ENCODE measurements around the gene ST7.
"Not testable (repeated sequence)": the region's sequence is repeated elsewhere in the genome, so short reads cannot be mapped to it uniquely, and the experiment has no call there.

ST7 gene, protein sequence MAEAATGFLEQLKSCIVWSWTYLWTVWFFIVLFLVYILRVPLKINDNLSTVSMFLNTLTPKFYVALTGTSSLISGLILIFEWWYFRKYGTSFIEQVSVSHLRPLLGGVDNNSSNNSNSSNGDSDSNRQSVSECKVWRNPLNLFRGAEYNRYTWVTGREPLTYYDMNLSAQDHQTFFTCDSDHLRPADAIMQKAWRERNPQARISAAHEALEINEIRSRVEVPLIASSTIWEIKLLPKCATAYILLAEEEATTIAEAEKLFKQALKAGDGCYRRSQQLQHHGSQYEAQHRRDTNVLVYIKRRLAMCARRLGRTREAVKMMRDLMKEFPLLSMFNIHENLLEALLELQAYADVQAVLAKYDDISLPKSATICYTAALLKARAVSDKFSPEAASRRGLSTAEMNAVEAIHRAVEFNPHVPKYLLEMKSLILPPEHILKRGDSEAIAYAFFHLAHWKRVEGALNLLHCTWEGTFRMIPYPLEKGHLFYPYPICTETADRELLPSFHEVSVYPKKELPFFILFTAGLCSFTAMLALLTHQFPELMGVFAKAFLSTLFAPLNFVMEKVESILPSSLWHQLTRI

DNA sequence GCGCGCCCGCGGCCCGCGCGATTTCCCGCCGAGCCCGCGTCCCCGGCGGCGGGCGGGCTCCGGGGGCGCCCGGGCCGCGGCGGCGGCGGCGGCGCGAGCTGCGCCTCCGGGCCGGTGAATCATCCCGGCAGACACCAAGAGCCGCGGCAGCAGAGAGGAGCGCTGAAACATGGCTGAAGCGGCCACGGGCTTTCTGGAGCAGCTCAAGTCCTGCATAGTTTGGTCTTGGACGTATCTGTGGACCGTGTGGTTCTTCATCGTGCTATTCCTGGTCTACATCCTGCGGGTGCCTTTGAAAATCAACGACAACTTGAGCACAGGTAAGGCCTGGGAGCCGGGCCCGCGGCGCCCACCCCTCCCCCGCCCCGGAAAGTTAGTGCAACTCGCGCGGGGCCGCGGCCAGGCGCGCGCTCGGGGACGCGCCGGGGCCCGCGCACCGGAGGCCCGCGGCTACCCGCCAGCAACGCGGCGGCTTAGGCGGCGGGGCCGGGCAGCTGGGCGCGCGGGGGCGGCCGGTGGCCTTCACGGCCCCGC lies at the start of gene ST7:
Gene ST7 (plus strand): TSS at position 130 of the 534 bp plus-strand sequence. CDS start 40 bp downstream, at position 170.
- DNase-seq (ENCODE audit: low read depth in 2 of 2, low spot score in 1 of 2) = peak; percentile 33 to 38

DNA sequence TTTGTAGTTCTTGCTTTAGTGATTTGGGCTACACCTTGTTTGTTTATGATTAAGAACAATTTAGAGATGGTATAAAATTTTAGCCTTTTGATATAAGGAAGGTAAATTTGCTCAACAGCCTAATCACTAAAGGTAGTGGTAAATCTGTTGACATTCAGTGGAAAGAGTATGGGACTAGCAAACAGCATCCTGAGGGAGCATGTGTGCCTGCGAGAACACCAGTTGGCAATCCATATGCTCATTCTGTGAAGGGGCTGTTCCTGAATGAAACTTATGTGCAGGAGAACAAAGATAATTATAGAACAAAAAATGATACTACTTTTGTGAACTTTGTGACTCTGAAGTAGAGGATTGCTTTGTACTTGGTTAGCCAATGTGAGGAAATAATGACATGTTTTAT lies 46.9 kb upstream of the ST7 start:
- no peak for DNase-seq (ENCODE audit: low read depth in 2 of 2, low spot score in 1 of 2)

DNA sequence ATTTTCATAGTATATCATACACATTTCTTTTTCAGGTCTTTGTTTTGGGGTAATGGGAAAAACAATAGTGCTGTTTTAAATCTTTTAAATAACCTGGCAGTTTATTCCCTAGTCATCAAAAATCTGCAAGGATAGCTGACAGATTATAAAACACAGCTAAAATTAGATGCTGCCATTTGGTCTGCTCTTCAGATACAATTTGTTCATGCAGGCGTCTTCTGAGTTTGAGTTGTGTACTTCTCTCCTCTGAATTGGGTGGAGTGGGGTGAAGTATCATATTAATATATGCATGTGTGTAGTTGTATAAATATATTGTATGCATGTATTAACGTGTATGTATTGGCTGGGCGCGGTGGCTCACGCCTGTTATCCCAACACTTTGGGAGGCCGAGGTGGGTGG lies 42.9 kb upstream of the ST7 start:
- DNase-seq (ENCODE audit: low read depth in 2 of 2, low spot score in 1 of 2) = no peak

DNA sequence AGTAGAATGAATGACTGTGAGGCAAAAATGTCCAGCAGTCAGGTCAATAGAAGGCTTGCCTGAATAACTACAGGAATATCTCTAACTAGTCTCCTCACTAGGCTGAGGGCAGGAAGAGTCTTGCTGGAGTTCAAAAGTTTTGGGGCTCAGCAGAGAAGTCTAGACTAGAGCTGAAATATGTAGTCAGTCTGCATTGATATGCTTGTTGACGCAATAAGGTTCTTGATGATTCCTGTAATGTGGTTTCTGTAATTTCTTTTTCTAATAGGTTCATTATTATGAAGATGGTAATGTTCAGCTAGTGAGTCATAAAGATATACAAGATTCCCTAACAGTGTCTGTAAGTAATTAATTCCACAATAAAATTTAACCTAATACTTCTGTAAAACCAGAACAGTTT lies 41.5 kb upstream of the ST7 start:
- no peak for DNase-seq (ENCODE audit: low read depth in 2 of 2, low spot score in 1 of 2)

DNA sequence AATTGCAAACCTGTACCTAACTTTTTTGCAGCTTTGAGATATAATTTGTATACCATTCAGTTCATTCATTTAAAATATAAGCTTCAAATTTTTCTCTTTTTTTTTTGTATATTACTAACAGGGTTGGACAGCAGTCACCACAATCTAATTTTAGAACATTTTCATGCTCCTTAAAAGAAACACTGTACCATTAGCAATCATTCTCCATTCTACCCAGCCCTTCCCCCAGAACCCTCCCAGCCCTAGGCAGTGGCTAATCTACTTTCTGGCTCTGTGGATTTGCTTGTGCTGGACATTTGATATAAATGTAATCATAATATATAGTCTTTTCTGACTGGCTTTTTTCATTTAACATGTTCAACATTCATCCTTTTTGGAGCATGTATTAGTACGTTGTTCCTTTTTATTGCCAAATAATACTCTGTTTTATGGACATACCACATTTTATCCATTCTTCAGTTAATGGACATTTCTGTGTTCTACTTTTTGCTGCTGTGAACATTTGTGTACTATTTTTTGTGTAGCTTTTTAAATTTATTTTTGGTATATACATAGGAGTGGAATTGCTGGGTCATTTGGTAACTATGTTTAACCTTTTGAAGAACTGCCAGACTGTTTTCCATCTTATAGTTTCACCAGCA lies 40.9 kb upstream of the ST7 start:
- no peak for DNase-seq (ENCODE audit: low read depth in 2 of 2, low spot score in 1 of 2)

DNA sequence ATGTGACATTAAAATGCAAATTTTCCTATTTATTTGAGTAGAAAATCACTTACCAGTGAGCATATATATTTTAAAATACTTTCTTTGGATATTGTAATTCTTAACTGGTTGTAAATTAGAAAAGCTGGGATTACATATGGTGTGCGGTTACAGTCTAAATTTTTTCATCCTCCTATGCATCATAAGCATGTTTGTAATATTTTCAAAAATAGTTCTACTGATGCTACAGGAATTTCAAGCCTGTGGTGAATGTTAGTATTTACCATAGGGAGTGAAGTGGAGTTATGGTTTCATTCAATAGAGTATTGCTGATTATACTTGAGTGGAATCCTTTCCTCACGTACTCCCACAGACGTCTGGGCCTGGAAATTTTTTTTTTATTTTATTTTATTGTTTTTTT lies 34.6 kb upstream of the ST7 start:
- DNase-seq (ENCODE audit: low read depth in 2 of 2, low spot score in 1 of 2) = no peak

DNA sequence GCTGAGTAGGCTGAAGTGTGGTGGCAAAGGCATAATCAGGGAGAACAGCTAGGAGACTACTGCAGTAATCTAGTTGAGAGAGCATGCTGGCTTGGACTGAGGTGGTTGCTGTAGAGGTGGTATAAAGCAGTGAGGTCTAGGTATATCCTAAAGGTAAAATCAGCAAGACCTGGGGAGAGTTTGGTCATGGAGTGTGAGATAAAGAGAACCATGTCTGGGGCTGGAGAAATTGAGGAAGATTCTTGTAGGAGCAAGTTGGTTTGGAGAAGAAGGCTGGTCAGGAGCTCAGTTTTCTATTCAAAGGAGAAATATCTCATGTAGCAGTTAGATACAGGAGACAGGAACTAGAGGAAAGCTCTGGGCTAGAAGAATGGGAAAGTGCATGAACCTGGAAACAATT lies 32.9 kb upstream of the ST7 start:
- DNase-seq (ENCODE audit: low read depth in 2 of 2, low spot score in 1 of 2) = no peak

DNA sequence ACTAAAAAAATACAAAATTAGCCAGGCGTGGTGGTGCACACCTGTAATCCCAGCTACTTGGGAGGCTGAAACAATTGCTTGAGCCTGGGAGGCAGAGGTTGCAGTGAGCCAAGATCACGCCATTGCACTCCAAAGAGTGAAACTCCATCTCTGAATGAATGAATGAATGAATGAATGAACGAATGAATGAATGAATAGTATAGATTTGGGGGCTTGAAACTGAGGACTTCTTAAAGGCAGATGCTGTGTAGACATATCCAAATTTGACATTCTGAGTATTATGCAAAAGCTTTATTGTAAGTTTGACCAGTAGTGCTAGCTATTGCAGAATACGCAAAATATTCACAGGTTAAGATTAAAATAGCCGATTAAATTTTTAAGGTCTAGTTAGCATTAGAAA lies 30.8 kb upstream of the ST7 start:
- no peak for DNase-seq (ENCODE audit: low read depth in 2 of 2, low spot score in 1 of 2)

DNA sequence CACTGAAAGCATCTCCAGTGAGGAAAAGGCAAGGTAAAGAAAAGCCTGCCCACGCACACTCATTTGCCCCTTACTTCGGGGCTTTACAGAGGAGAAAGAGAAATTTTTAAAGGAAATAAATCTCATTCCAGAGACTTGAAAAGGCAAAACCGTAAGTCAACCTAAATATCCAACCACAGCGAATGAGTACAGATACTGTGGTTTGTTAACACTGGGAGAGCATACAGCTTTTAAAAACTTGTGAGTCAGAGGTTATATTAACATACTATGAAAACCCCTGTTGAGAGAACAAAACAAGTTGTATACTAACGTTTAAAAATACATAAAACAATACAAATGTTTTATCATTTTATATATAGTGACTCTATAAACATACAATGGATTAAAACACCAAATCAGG lies 28.6 kb upstream of the ST7 start:
- DNase-seq (ENCODE audit: low read depth in 2 of 2, low spot score in 1 of 2) = no peak

DNA sequence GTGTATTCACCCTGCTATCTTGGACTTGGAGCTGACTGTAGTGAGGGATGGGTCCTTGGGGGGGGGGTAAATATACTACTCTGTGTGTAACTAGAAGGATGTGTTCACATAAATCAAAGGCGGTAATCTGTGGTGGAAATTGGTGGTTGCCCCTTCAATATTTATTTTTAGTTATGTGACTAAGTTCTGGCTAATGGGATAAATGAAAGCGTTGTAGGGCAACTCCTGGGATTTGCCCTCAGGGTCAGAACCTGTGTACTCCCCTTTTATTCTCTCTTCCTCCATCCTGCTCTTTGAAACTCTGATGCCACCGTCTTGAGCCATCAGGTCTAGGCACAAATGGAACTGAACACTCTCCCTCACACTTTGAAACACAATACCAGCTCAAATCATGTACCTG lies 24.3 kb upstream of the ST7 start:
- DNase-seq (ENCODE audit: low read depth in 2 of 2, low spot score in 1 of 2) = no peak

DNA sequence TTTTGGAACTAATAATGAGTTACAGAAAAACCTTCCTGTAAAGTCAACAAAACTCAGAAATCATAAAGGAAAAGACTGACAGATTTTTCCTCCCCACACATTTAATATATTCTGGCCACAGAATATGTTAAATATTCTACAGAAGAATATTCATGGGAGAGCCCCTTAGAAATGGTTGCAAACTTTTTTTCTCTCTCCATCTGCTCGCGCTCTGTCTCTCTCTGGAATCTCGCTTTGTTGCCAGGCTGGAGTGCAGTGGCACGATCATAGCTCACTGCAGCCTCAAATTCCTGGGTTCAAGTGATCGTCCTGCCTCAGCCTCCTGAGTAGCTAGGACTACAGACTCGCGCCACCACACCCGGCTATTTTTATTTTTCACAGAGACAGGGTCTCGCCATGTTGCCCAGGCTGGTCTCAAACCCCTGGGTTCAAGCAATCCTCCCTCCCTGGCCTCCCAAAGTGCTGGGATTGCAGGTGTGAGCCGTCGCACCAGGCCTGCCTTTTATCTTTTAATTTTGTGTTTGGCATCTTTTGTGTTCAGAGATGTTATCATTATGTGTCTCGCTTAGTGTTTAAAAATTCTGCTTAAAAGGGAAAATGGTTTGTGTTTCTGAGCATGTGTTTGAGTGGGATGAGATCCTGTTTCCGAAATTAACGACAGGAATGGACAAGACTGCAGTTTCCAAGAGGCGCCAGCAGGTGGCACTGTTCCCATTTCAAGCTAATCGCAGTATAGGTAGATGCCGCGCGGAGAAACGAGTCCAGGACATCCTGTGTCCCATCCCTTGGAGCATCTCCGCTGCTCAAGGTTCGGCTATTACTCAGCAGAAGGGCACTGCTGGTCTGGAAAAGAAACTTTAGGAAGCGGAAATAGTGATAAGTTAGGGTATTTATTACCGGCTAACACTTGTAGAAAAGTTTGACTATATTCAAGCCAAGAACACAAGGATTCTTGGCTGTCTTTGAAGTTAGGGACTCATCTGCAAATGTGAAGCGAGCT lies 23.1 kb upstream of the ST7 start:
- peak; percentile 50 to 59 for DNase-seq (ENCODE audit: low read depth in 2 of 2, low spot score in 1 of 2)

DNA sequence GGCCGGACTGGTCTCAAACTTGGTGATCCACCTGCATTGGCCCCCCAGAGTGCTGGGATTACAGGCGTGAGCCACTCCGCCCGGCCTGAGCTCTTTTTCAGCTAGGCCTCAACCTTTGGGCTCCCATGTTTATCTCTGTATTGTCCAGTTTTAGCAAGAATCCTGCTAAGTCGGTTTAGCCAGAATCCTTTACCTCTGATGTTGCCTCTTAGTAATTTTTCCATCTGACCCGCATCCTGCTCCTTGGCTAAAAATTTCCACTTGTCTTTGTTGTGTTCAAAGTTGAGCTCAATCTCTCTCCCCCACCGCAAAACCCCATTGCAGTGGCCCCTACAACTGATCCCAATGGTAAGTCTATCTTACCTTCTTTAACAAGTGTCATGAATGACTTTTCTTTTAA lies 20.7 kb upstream of the ST7 start:
- DNase-seq (ENCODE audit: low read depth in 2 of 2, low spot score in 1 of 2) = no peak

DNA sequence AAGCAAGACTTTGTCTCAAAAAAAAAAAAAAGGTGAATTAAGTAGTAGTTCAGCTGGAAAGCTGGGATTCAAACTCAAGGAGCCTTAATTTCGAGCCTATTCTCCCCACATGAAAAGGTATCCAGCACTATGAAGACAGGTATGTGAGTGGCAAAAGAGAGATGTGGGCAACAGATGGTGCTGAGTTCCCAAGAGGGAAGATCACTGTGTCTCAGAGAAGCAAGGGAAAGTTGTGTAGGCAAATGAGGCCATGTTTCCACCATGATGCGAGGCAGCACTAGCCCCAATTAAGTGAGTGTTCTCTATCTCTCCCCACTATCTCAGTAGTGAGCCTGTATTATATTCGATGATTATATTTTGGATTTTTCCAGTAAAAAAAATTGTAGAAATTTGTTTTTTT lies 19.8 kb upstream of the ST7 start:
- no peak for DNase-seq (ENCODE audit: low read depth in 2 of 2, low spot score in 1 of 2)

DNA sequence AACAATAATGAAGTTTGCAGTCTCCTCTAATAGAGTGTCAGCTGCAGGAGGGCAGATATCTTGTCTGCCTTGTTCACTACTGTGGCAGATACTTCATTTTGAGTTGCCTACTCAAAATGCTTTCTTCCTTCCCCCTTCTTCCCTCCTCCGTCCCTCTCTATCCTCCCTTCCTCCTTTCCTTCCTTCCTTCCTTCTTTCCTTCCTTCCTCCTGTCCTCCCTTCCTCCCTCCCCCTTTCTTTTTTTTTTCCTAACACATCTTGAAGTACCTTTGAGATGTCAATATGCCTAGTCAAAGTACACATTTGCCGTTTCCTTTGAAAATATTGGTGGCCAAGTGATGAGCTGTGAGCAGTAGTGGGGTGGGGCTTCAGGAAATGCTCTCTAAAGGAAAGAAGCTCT lies 18.7 kb upstream of the ST7 start:
- no peak for DNase-seq (ENCODE audit: low read depth in 2 of 2, low spot score in 1 of 2)

DNA sequence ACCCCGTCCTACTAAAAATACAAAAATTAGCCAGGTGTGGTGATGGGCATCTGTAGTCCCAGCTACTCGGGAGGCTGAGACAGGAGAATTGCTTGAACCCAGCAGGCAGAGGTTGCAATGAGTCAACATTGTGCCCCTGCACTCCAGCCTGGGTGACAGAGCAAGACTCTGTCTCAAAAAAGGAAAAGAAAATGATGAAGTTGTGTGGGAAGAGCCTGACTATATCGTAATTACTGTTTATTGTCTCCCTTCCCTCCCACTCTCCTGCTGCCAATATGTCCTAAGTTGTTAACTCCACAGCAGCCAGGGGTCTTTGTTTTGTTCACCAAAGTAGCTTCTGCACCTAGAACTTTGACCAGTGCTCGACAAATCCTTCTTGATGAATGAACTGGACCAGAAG lies 16.5 kb upstream of the ST7 start:
- DNase-seq (ENCODE audit: low read depth in 2 of 2, low spot score in 1 of 2) = not testable (repeated sequence)

DNA sequence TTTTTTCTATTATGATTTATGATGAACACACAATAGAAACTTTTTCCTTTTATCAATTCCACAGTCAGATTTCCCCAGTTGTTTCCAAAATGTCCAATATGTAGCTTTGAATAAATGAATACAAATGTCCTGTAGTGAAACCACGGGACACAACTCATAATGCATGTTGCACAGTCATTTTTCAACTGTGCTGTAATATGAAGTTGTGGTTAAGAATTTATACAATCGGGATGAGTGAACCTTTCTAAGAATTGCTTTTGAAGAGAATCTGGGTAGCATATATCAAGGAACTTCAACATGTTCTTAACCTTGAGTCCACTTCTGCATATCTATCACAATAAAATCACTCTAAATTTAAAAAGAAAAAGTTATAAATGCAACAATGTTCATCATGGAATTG lies 14.6 kb upstream of the ST7 start:
- DNase-seq (ENCODE audit: low read depth in 2 of 2, low spot score in 1 of 2) = no peak

DNA sequence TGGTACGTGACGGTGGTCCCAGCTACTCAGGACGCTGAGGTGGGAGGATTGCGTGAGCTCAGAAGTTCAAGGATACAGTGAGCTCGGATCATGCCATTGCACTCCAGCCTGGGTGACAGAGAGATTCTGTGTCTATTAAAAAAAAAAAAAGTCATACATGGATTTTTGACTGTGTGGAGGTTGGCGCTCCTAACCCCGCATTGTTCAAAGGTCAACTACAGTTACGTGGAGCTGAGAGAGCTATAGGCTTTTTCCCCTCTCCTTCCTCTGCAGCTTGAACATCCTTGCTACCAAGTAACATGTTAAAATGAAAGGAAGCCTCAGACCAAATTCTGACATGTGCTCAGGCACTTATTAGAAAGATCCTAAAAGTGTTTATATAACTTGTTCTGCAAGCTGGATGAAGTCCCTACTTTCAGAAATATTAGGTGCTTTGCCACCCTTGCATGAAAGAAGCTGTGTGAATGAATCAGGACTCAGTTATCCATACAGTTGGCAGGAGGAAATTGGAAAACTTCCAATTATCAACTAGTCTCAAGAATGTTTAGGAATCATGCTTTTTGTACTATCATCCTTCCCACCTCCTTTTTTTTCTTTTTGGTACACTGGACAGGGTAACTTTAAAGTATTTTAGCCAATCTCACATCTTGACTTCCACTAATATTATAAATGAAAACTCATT lies 12.5 kb upstream of the ST7 start:
- DNase-seq (ENCODE audit: low read depth in 2 of 2, low spot score in 1 of 2) = no peak

DNA sequence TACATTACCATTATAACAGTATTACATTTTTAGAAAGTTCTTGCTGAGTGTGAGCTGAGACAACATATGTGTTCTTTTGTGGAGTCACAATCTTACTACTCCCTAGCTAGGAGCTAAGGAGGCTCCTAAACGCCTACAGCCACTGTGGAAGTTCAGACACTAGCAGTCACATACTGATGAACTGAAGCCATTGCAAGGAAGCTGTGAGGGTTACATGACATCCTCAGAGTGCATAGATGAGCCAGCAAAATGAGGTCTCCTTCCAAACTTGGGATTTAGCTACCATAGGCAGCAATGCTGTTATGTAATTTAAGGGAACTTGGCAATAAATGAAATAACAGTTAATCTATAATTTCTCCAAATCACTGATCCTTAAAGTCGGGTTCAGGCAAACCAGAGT lies 10.8 kb upstream of the ST7 start:
- DNase-seq (ENCODE audit: low read depth in 2 of 2, low spot score in 1 of 2) = no peak

DNA sequence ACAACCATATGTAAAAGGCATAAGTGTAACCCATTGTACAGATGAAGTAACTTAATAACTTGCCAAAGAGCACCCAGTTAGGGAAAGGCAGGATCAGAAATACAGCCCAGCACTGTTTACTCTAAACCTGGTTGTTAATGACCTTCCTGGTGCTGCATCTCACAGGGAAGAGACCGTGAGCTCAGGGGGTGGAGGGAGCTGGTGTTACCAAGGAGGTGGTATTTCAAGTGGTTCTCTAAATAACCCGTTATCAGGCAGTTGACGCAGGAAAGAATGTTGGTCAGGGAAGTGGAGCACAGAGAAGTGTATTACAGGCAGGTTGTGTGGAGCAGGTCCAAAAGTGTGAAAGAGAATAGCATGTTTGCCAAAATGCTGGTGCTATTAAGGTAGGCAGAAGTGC lies 4.4 kb upstream of the ST7 start:
- no peak for DNase-seq (ENCODE audit: low read depth in 2 of 2, low spot score in 1 of 2)

Data from stimulated activated CD8-positive, alpha-beta memory T cell treated with anti-CD3 and anti-CD28 coated beads, Interleukin-4, amount 100 ng/mL, for 1 hour (primary cell).